HG03571 (cell line): ENCODE measurements around the gene PPARA.

ENCODE experiments used
- ATAC-seq: cut with Tn5 transposase; IDR thresholded peaks from one replicate; pipeline ENCODE4 v1.9.1; 2021; ENCODE audit not compliant: unreplicated experiment

The PPARA gene

GRCh38 chr22:46290121-46290842 lies 140.0 kb downstream of the PPARA start:
- no peak for ATAC-seq

- ATAC-seq: no peak
These were observed 140.8 kb downstream of the PPARA start for GRCh38 chr22:46290843-46291785.

GRCh38 chr22:46292173-46292572 lies 141.8 kb downstream of the PPARA start:
- ATAC-seq: no peak

- no peak for ATAC-seq
These were observed 142.4 kb downstream of the PPARA start for GRCh38 chr22:46292732-46293131.
